NB4 (cell line): ENCODE measurements around the gene LAMTOR4.

Source experiments
- CTCF ChIP-seq: IDR thresholded peaks from one replicate; pipeline ENCODE4 v1.5.1; 2012; ENCODE audit warnings: low read depth, low read length
- MAX ChIP-seq: IDR thresholded peaks from 2 replicates; pipeline ENCODE4 v1.6.1; 2011; ENCODE audit warnings: low read depth, low read length
- POLR2A ChIP-seq: IDR thresholded peaks from 2 replicates; pipeline ENCODE4 v1.6.1; 2011; ENCODE audit warnings: mild to moderate bottlenecking; ENCODE audit not compliant: insufficient read length; ENCODE audit errors: extremely low read depth

GRCh38 chr7:100101016-100101862 lies 47.5 kb upstream of the LAMTOR4 start, which contains the start of the genes AP4M1 and MCM7:
- no peak for TF ChIP-seq CTCF
- peak; percentile 90 for TF ChIP-seq POLR2A
- peak; percentile 99 for TF ChIP-seq MAX
